ENCODE data around the gene GPR148.

GRCh38 chr2:130720036-130720435, 8.8 kb upstream of the GPR148 start:
- TF ChIP-seq CTCF (IDR thresholded peaks at IDR 0.05), result no peak
- TF ChIP-seq POLR2A (IDR thresholded peaks at IDR 0.05), result no peak
